22Rv1 (cell line): ENCODE results near the gene SPINDOC.

Experiments used
- CTCF ChIP-seq: fragments of 450-650 bp; IDR thresholded peaks from 2 replicates; pipeline ENCODE4 v1.5.1; 2017; ENCODE audit warnings: mild to moderate bottlenecking
- ZFX ChIP-seq: fragments of 450-650 bp; IDR thresholded peaks from 2 replicates; pipeline ENCODE4 v1.6.1; 2017; ENCODE audit warnings: antibody characterized with exemption, borderline replicate concordance

- TF ChIP-seq CTCF: no peak
- no peak for TF ChIP-seq ZFX
Measured at GRCh38 chr11:63833048-63833447, 19.8 kb downstream of the SPINDOC start.
